H1 (cell line): Measurements from ENCODE around the gene PTPRG. TPM values are rescaled to one million over a fixed set of nuclear protein-coding genes. Genes with fewer than 3 reads are reported as not detected.

Experiments used
- CTCF ChIA-PET: fragments of 300-600 bp; sonication (Branson Sonifier 250); formaldehyde crosslinking; loops from one replicate; lab custom pipeline; 2021; ENCODE audit not compliant: partially characterized antibody; lab: Charles Lee
- POLR2A ChIA-PET: fragments of 300-600 bp; sonication (Branson Sonifier 250); formaldehyde crosslinking; loops from one replicate; lab custom pipeline; 2021; ENCODE audit warnings: inconsistent platforms; ENCODE audit not compliant: partially characterized antibody; lab: Charles Lee
- DNase-seq, 2 experiments: peaks; one replicate each; pipeline versions ENCODE4 v3.0.0 to v3.0.0-alpha.2; 2010 to 2022; ENCODE audit warnings: low spot score in 2 of 2, low read depth in 1 of 2, mixed read lengths in 1 of 2
- FAIRE-seq: peaks from 2 replicates; lab custom pipeline; 2011; peaks lifted over from hg19 to GRCh38; lab: Jason Lieb, UNC
- H2AFZ ChIP-seq: 2 replicates; pipeline ENCODE4 v1.8.1; 2012; ENCODE audit warnings: low read length, inconsistent platforms
- H2AK5ac ChIP-seq: 2 replicates; pipeline ENCODE4 v1.6.1; 2013; ENCODE audit warnings: low read depth, low read length
- H2BK120ac ChIP-seq: replicated peaks from 2 replicates; pipeline ENCODE3; 2013; ENCODE audit warnings: low read depth, low read length, inconsistent platforms
- H2BK12ac ChIP-seq: 2 replicates; pipeline ENCODE4 v1.6.1; 2013; ENCODE audit warnings: low read depth, low read length
- H2BK15ac ChIP-seq: 2 replicates; pipeline ENCODE4 v1.6.1; 2013; ENCODE audit warnings: low read length
- H2BK20ac ChIP-seq: 2 replicates; pipeline ENCODE4 v1.6.1; 2013; ENCODE audit warnings: low read length
- H2BK5ac ChIP-seq: 2 replicates; pipeline ENCODE4 v1.6.1; 2013; ENCODE audit warnings: low read depth, low read length
- H3K14ac ChIP-seq: 2 replicates; pipeline ENCODE4 v1.6.1; 2013; ENCODE audit warnings: inconsistent platforms; ENCODE audit not compliant: insufficient read length
- H3K18ac ChIP-seq: 2 replicates; pipeline ENCODE4 v1.6.1; 2013; ENCODE audit warnings: low read length; ENCODE audit errors: extremely low read depth
- H3K23ac ChIP-seq: 2 replicates; pipeline ENCODE4 v1.6.1; 2013; ENCODE audit warnings: inconsistent platforms; ENCODE audit not compliant: insufficient read length
- H3K23me2 ChIP-seq: 2 replicates; pipeline ENCODE4 v1.6.1; 2013; ENCODE audit warnings: low read depth, low read length
- H3K27ac ChIP-seq: 2 replicates; pipeline ENCODE4 v1.6.1; 2011; ENCODE audit warnings: low read depth, low read length, inconsistent platforms
- H3K27me3 ChIP-seq, 4 experiments: replicated peaks in 1 of 4; 1 replicate in 1 of 4; 2 replicates in 3 of 4; pipeline versions ENCODE4 v1.6.1 to v1.8.1; 2011 to 2013; ENCODE audit warnings: low read length in 3 of 4, mild to moderate bottlenecking in 3 of 4, inconsistent platforms in 2 of 4, mixed read lengths in 2 of 4, moderate library complexity in 1 of 4; ENCODE audit not compliant: control insufficient read depth in 3 of 4, insufficient read depth in 3 of 4; ENCODE audit errors: extremely low read depth in 1 of 4
- H3K36me3 ChIP-seq, 4 experiments: 2 replicates each; pipeline versions ENCODE4 v1.6.1 to v1.8.1; 2011 to 2013; ENCODE audit warnings: mild to moderate bottlenecking in 4 of 4, low read length in 3 of 4, moderate library complexity in 2 of 4, control low read depth in 1 of 4, inconsistent platforms in 1 of 4; ENCODE audit not compliant: insufficient read depth in 4 of 4, control insufficient read depth in 2 of 4
- H3K4ac ChIP-seq: replicated peaks from 2 replicates; pipeline ENCODE3; 2013; ENCODE audit warnings: low read length, low read depth, mixed read lengths, inconsistent platforms; ENCODE audit not compliant: insufficient read length
- H3K4me1 ChIP-seq, 4 experiments: replicated peaks in 1 of 4; 1 replicate in 1 of 4; 2 replicates in 3 of 4; pipeline versions ENCODE4 v1.6.1 to v1.8.1; 2011 to 2013; ENCODE audit warnings: low read length in 3 of 4, inconsistent platforms in 2 of 4, mixed read lengths in 1 of 4; ENCODE audit not compliant: insufficient read depth in 4 of 4, control insufficient read depth in 3 of 4
- H3K4me2 ChIP-seq, 2 experiments: 2 replicates each; pipeline versions ENCODE4 v1.6.1 to v1.8.1; 2011 to 2013; ENCODE audit warnings: low read depth in 2 of 2, low read length in 2 of 2, control low read depth in 1 of 2, inconsistent platforms in 1 of 2, mild to moderate bottlenecking in 1 of 2; ENCODE audit not compliant: insufficient read depth in 1 of 2
- H3K4me3 ChIP-seq, 4 experiments: fragments of 200-600, 300-600 bp in 1 of 4; sonication (generic), shearing (Covaris generic), sonication (Bioruptor Twin) in 1 of 4; 2 replicates each; pipeline versions ENCODE4 v1.5.1 to v1.8.1; 2011 to 2016; ENCODE audit warnings: low read length in 4 of 4, low read depth in 3 of 4, control low read depth in 2 of 4, inconsistent platforms in 2 of 4, mild to moderate bottlenecking in 2 of 4, mixed read lengths in 1 of 4, moderate library complexity in 1 of 4; ENCODE audit not compliant: insufficient read depth in 2 of 4; ENCODE audit errors: extremely low read depth in 1 of 4
- H3K56ac ChIP-seq: replicated peaks from 2 replicates; pipeline ENCODE3; 2013; ENCODE audit warnings: low read depth, mild to moderate bottlenecking, mixed read lengths, low read length, inconsistent platforms; ENCODE audit not compliant: insufficient read length
- H3K79me1 ChIP-seq: 2 replicates; pipeline ENCODE4 v1.6.1; 2013; ENCODE audit warnings: low read depth, low read length, control low read depth
- H3K79me2 ChIP-seq, 2 experiments: 2 replicates each; pipeline versions ENCODE4 v1.6.1 to v1.8.1; 2012 to 2013; ENCODE audit warnings: low read length in 2 of 2, mild to moderate bottlenecking in 2 of 2, inconsistent platforms in 1 of 2; ENCODE audit not compliant: insufficient read depth in 2 of 2, control insufficient read depth in 1 of 2
- H3K9ac ChIP-seq, 4 experiments: replicated peaks in 1 of 4; 1 replicate in 1 of 4; 2 replicates in 3 of 4; pipeline versions ENCODE4 v1.6.1 to v1.8.1; 2011 to 2013; ENCODE audit warnings: low read depth in 3 of 4, low read length in 3 of 4, control low read depth in 2 of 4, mild to moderate bottlenecking in 2 of 4, moderate library complexity in 2 of 4, inconsistent platforms in 1 of 4; ENCODE audit errors: extremely low read depth in 1 of 4
- H3K9me3 ChIP-seq, 2 experiments: 2 replicates each; pipeline versions ENCODE4 v1.6.1 to v1.8.1; 2012 to 2013; ENCODE audit warnings: mild to moderate bottlenecking in 2 of 2, moderate library complexity in 2 of 2, control low read depth in 1 of 2, inconsistent platforms in 1 of 2, low read depth in 1 of 2, low read length in 1 of 2, mixed read lengths in 1 of 2; ENCODE audit not compliant: insufficient read depth in 2 of 2
- H4K20me1 ChIP-seq, 2 experiments: replicated peaks in 1 of 2; 2 replicates each; pipeline versions ENCODE3 to v1.8.1; 2011 to 2013; ENCODE audit warnings: inconsistent platforms in 2 of 2, low read length in 2 of 2, mild to moderate bottlenecking in 1 of 2; ENCODE audit not compliant: insufficient read depth in 2 of 2, control insufficient read depth in 1 of 2
- H4K5ac ChIP-seq: 2 replicates; pipeline ENCODE4 v1.6.1; 2013; ENCODE audit warnings: low read length, low read depth, mixed read lengths, inconsistent platforms; ENCODE audit not compliant: insufficient read length
- H4K8ac ChIP-seq: 2 replicates; pipeline ENCODE4 v1.8.0; 2013; ENCODE audit warnings: mild to moderate bottlenecking, moderate library complexity, low read length, inconsistent platforms; ENCODE audit not compliant: insufficient read depth; ENCODE audit errors: extremely low read depth
- H4K91ac ChIP-seq: replicated peaks from 2 replicates; pipeline ENCODE3; 2013; ENCODE audit warnings: low read length, mixed read lengths, inconsistent platforms; ENCODE audit not compliant: insufficient read length
- ASH2L ChIP-seq: fragments of 200-600, 300-600 bp; sonication (generic); IDR thresholded peaks from one replicate; pipeline ENCODE4 v1.7.1; 2017; ENCODE audit warnings: low read length
- CHD1 ChIP-seq: IDR thresholded peaks from 2 replicates; pipeline ENCODE4 v1.6.1; 2012; ENCODE audit warnings: low read depth, low read length, improper control_type of control experiment
- FOSL1 ChIP-seq: IDR thresholded peaks from 2 replicates; pipeline ENCODE4 v1.6.1; 2011; ENCODE audit warnings: mild to moderate bottlenecking, low read depth, low read length, moderate library complexity; ENCODE audit not compliant: insufficient read depth
- GTF2F1 ChIP-seq: IDR thresholded peaks from 2 replicates; pipeline ENCODE4 v1.6.1; 2012; ENCODE audit warnings: low read depth, low read length, improper control_type of control experiment, borderline replicate concordance
- RNF2 ChIP-seq: fragments of 200-900, 300-1000 bp; sonication (generic); IDR thresholded peaks from 2 replicates; pipeline ENCODE4 v1.7.1; 2016; ENCODE audit warnings: borderline replicate concordance, low read depth, mild to moderate bottlenecking, antibody characterized with exemption, low read length; ENCODE audit not compliant: poor library complexity, severe bottlenecking; ENCODE audit errors: missing control alignments
- RXRA ChIP-seq: IDR thresholded peaks from 2 replicates; pipeline ENCODE4 v1.6.1; 2011; ENCODE audit warnings: low read depth, mild to moderate bottlenecking, low read length, moderate library complexity; ENCODE audit not compliant: insufficient read depth
- SIRT6 ChIP-seq: IDR thresholded peaks from one replicate; pipeline ENCODE4 v1.7.1; 2012; ENCODE audit warnings: low read length, inconsistent platforms
- WGBS, 2 experiments: shearing (Covaris generic) in 1 of 2; methylation state at CpG; one replicate each; pipeline versions ENCODE4 v1.1.6 to v1.1.7; 2013 to 2015; ENCODE audit warnings: low lambda C conversion rate in 2 of 2, mixed read lengths in 2 of 2, inconsistent platforms in 1 of 2, low coverage in 1 of 2, missing lambda C conversion rate in 1 of 2; ENCODE audit not compliant: insufficient replicate concordance in 2 of 2, insufficient coverage in 1 of 2, insufficient read length in 1 of 2; ENCODE audit errors: extremely low coverage in 1 of 2, missing lambda C conversion rate in 1 of 2; 5-methylcytosine and 5-hydroxymethylcytosine counted together
- polyA plus RNA-seq, 7 experiments: library from polyadenylated mRNA; depleted of rRNA in 3 of 7; stranded (reverse) in 5 of 7; unstranded in 2 of 7; fragments of >200 nt in 5 of 7; fragments of 200-250 nt in 2 of 7; gene quantifications; 1 replicate in 5 of 7; 2 replicates in 1 of 7; 4 replicates in 1 of 7; pipeline versions ENCODE4 v1.2.1 to v1.2.3, GENCODE V29; 2011 to 2013; ENCODE audit warnings: missing spikeins in 2 of 7, mixed read lengths in 2 of 7
- total RNA-seq: library from RNA; stranded (reverse); fragmentation: NEBNext Ultra II Directional; extraction: Animal tissue kit (Norgen Biotek cat#: 25700); gene quantifications from 2 replicates; pipeline ENCODE4 v1.2.1, GENCODE V29; 2021

PTPRG gene
- total and polyA plus RNA-seq, 2 of the 8 experiments (the other 6 are each of a cell fraction or from before 2014, with no cell fraction given), result 23.3 to 96.2 TPM

DNA sequence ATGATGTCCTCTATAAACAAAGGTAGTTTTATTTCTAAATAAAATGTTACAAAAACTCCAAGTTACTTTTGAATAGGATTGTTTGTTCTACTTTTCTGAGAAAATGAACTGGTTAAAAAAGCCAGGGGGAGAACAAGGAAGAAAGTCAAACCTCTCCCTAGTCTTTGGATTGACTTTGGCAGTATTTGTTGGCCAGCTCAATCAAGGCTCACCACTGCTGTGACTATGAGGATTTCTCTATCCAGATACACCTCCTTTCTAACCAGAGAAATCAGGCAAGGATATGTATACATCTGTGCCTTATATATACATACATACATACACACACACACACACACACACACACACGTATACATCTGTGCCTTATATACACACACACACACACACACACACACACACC lies 704.2 kb downstream of the PTPRG start:
- no peak overlapping the region for H2BK120ac ChIP-seq
- H3K79me1 ChIP-seq, result no peaks in the 10 kb centered on the region
- H3K9ac ChIP-seq, result no peak overlapping the region
- H2BK15ac ChIP-seq, result no peak overlapping the region
- POLR2A ChIA-PET, result no interaction called here
- H3K4me2 ChIP-seq, result no peak overlapping the region
- H4K91ac ChIP-seq, result no peak overlapping the region
- no peak for FAIRE-seq
- no peak overlapping the region for H3K23ac ChIP-seq
- no peak overlapping the region for H4K8ac ChIP-seq
- no peak for DNase-seq
- no peak overlapping the region for H3K27ac ChIP-seq
- no peaks in the 10 kb centered on the region for H4K20me1 ChIP-seq
- no peak overlapping the region for H3K18ac ChIP-seq
- no peaks in the 10 kb centered on the region for H3K4me1 ChIP-seq
- no peaks in the 10 kb centered on the region for H3K9me3 ChIP-seq
- no peaks in the 10 kb centered on the region for H3K79me2 ChIP-seq
- no peak overlapping the region for H3K14ac ChIP-seq
- 88% methylated on average over 1 of the region's 1 CpG; no CpG with 5 or more reads in 1 of the 2 experiments for WGBS, 2 experiments
- H3K27me3 ChIP-seq, result no peaks in the 10 kb centered on the region
- H2BK20ac ChIP-seq, result no peak overlapping the region
- no peak overlapping the region for H2BK12ac ChIP-seq
- H2AFZ ChIP-seq, result no peak overlapping the region
- H2BK5ac ChIP-seq, result no peak overlapping the region
- peaks cover 4 to 33% (median 9%) of the 10 kb centered on the region in 4 experiments; a peak in 7 of 8 replicates for H3K36me3 ChIP-seq
- CTCF ChIA-PET, result no interaction called here
- no peak overlapping the region for H2AK5ac ChIP-seq
- no peak overlapping the region for H4K5ac ChIP-seq
- H3K56ac ChIP-seq, result no peak overlapping the region
- no peak for TF ChIP-seq RNF2
- TF ChIP-seq GTF2F1, result no peak
- no peak for TF ChIP-seq FOSL1
- no peak for TF ChIP-seq ASH2L
- no peak for TF ChIP-seq RXRA
- TF ChIP-seq CHD1, result no peak
- TF ChIP-seq SIRT6, result no peak
- H3K4ac ChIP-seq, result no peak overlapping the region
- no peak overlapping the region for H3K4me3 ChIP-seq
- no peaks in the 10 kb centered on the region for H3K23me2 ChIP-seq
